ENCODE measurements around the gene SRPK2. TPM values are rescaled to one million over a fixed set of nuclear protein-coding genes. Genes with fewer than 3 reads are reported as not detected.

The SRPK2 gene
- total and polyA plus RNA-seq, 2 of the 13 experiments (the other 11 are each of a cell fraction or from before 2014, with no cell fraction given) = 10.1 to 22.3 TPM

DNA sequence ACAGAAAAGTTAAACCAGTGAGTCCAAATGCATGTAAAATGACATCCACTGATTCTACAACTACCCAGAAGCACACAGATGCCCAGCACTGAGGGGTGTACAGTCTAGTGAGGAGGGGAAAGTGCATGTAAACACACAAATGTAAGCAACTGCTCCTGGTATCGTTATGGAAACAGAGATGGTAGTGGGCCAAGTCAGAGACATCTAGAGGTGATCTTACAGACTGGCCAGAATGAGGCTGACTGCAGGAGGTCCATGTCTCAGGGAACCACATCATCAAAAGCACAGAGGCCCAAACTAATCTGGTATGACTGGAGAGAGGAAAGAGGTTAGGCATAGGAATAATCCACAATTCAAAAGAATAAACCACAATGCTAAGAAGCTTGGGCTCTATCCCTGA is 176.5 kb downstream of the SRPK2 start:
- DNase-seq (ENCODE audit: low spot score) (no peak), FAIRE-seq (no peak), ATAC-seq (no peak)
- Histone ChIP-seq H3K4me3 (replicated peaks in 1 of 3; ENCODE audit: insufficient read depth in 1 of 3, low read depth in 2 of 3, low read length in 3 of 3) (no peak overlapping the region), H3K27ac (ENCODE audit: extremely low read length, insufficient read depth, low read length) (no peak overlapping the region), H4K20me1 (ENCODE audit: insufficient read depth, low read length) (no peaks in the 10 kb centered on the region), H2AFZ (ENCODE audit: low read length) (no peak overlapping the region), H3K9me3 (ENCODE audit: low read length) (no peaks in the 10 kb centered on the region), H3K27me3 (ENCODE audit: control insufficient read depth in 1 of 2, insufficient read depth in 2 of 2, low read length in 2 of 2) (no peaks in the 10 kb centered on the region), H3K79me2 (ENCODE audit: insufficient read depth, low read length) (peaks cover 11% of the 10 kb centered on the region), H3K4me1 (ENCODE audit: insufficient read depth, low read length) (0 out of 2 replicates have a peak, but pooled peaks cover 4% of the 10 kb centered on the region), H3K36me3 (replicated peaks in 1 of 2; ENCODE audit: control insufficient read depth in 1 of 2, insufficient read depth in 2 of 2, low read length in 2 of 2) (no peaks in the 10 kb centered on the region), H3K9ac (ENCODE audit: insufficient read depth, low read depth, low read length) (no peak overlapping the region), H3K4me2 (ENCODE audit: low read depth, low read length) (no peak overlapping the region)
- in situ Hi-C loops (cut with HindIII; ENCODE audit: extremely low pct_ligation_motif_present, low pct_unique_long_range_greater_than_20kb) = no loop called here
- ChIA-PET POLR2A (no interaction called here), CTCF (ENCODE audit: low intra/inter-chr PET ratio, low total read pairs) (no interaction called here)
- BruUV-seq (replicated peaks) = no TSS peak
- 73% methylated on average over 1 of the region's 1 CpG for WGBS (ENCODE audit: low lambda C conversion rate)
- intact Hi-C loops (cut with micrococcal nuclease; ENCODE audit: unreplicated experiment) = no loop called here
- no peak for TF ChIP-seq ETV6 (CRISPR knock-in tag; conservative IDR thresholded peaks at IDR 0.05)
- TF ChIP-seq, protein P1, sequence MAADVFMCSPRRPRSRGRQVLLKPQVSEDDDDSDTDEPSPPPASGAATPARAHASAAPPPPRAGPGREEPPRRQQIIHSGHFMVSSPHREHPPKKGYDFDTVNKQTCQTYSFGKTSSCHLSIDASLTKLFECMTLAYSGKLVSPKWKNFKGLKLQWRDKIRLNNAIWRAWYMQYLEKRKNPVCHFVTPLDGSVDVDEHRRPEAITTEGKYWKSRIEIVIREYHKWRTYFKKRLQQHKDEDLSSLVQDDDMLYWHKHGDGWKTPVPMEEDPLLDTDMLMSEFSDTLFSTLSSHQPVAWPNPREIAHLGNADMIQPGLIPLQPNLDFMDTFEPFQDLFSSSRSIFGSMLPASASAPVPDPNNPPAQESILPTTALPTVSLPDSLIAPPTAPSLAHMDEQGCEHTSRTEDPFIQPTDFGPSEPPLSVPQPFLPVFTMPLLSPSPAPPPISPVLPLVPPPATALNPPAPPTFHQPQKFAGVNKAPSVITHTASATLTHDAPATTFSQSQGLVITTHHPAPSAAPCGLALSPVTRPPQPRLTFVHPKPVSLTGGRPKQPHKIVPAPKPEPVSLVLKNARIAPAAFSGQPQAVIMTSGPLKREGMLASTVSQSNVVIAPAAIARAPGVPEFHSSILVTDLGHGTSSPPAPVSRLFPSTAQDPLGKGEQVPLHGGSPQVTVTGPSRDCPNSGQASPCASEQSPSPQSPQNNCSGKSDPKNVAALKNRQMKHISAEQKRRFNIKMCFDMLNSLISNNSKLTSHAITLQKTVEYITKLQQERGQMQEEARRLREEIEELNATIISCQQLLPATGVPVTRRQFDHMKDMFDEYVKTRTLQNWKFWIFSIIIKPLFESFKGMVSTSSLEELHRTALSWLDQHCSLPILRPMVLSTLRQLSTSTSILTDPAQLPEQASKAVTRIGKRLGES (CRISPR knock-in tag; IDR thresholded peaks at IDR 0.05; ENCODE audit: borderline replicate concordance) = no peak
- TF ChIP-seq, protein P2, sequence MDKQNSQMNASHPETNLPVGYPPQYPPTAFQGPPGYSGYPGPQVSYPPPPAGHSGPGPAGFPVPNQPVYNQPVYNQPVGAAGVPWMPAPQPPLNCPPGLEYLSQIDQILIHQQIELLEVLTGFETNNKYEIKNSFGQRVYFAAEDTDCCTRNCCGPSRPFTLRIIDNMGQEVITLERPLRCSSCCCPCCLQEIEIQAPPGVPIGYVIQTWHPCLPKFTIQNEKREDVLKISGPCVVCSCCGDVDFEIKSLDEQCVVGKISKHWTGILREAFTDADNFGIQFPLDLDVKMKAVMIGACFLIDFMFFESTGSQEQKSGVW (CRISPR knock-in tag; IDR thresholded peaks at IDR 0.05; ENCODE audit: borderline replicate concordance) = no peak
- no peak for TF ChIP-seq ELF3 (CRISPR knock-in tag; IDR thresholded peaks at IDR 0.05)
- no peak for TF ChIP-seq ZBTB1 (CRISPR knock-in tag; IDR thresholded peaks at IDR 0.05; ENCODE audit: borderline replicate concordance)
- TF ChIP-seq ZNF761 (CRISPR knock-in tag; conservative IDR thresholded peaks at IDR 0.05) = no peak

All from HepG2 (cell line).